Left hindlimb (tissue), 1 donor: Measurements from ENCODE around the gene STIM1.
A peak's percentile ranks its signal among the peaks of the same experiment; 100 is the strongest.
"Not testable (repeated sequence)": the region's sequence is repeated elsewhere in the genome, so short reads cannot be mapped to it uniquely, and the experiment has no call there.

ENCODE experiments used
- DNase-seq: peaks from one replicate; pipeline ENCODE4 v3.0.0-alpha.2; 2018

The STIM1 gene

GRCh38 chr11:3856856-3857553 is 1.5 kb downstream of the STIM1 start:
- no peak for DNase-seq

- DNase-seq = no peak
These were observed 2.2 kb downstream of the STIM1 start for GRCh38 chr11:3857628-3858027.

GRCh38 chr11:3859373-3859881 is 4.0 kb downstream of the STIM1 start:
- DNase-seq = peak; percentile 47

- DNase-seq = no peak
These were observed 4.9 kb downstream of the STIM1 start for GRCh38 chr11:3860375-3860774.

- not testable (repeated sequence) for DNase-seq
These were observed 5.5 kb downstream of the STIM1 start for GRCh38 chr11:3860898-3861393.

GRCh38 chr11:3861683-3862082 is 6.2 kb downstream of the STIM1 start:
- no peak for DNase-seq

- no peak for DNase-seq
These were observed 10.1 kb downstream of the STIM1 start for GRCh38 chr11:3865388-3866193.

- no peak for DNase-seq
These were observed 10.7 kb downstream of the STIM1 start for GRCh38 chr11:3866206-3866605.

GRCh38 chr11:3866836-3867208 is 11.4 kb downstream of the STIM1 start:
- no peak for DNase-seq

- DNase-seq = no peak
These were observed 12.0 kb downstream of the STIM1 start for GRCh38 chr11:3867209-3868091.

- DNase-seq = no peak
These were observed 18.4 kb downstream of the STIM1 start for GRCh38 chr11:3873712-3874349.

GRCh38 chr11:3876613-3877012 is 21.1 kb downstream of the STIM1 start:
- DNase-seq = no peak

- no peak for DNase-seq
These were observed 22.1 kb downstream of the STIM1 start for GRCh38 chr11:3877364-3878257.

GRCh38 chr11:3878258-3878584 is 22.8 kb downstream of the STIM1 start:
- no peak for DNase-seq

- no peak for DNase-seq
These were observed 23.9 kb downstream of the STIM1 start for GRCh38 chr11:3879216-3879966.

- DNase-seq = no peak
These were observed 24.6 kb downstream of the STIM1 start for GRCh38 chr11:3879967-3880542.

- no peak for DNase-seq
These were observed 25.3 kb downstream of the STIM1 start for GRCh38 chr11:3880724-3881123.

GRCh38 chr11:3882655-3883054 is 27.2 kb downstream of the STIM1 start:
- no peak for DNase-seq

GRCh38 chr11:3885855-3886254 is 30.4 kb downstream of the STIM1 start:
- no peak for DNase-seq

- DNase-seq = no peak
These were observed 31.5 kb downstream of the STIM1 start for GRCh38 chr11:3886985-3887384.
